ENCODE results near the gene ZNF277.
A peak's percentile ranks its signal among the peaks of the same experiment; 100 is the strongest.

ZNF277 gene, protein sequence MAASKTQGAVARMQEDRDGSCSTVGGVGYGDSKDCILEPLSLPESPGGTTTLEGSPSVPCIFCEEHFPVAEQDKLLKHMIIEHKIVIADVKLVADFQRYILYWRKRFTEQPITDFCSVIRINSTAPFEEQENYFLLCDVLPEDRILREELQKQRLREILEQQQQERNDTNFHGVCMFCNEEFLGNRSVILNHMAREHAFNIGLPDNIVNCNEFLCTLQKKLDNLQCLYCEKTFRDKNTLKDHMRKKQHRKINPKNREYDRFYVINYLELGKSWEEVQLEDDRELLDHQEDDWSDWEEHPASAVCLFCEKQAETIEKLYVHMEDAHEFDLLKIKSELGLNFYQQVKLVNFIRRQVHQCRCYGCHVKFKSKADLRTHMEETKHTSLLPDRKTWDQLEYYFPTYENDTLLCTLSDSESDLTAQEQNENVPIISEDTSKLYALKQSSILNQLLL

DNA sequence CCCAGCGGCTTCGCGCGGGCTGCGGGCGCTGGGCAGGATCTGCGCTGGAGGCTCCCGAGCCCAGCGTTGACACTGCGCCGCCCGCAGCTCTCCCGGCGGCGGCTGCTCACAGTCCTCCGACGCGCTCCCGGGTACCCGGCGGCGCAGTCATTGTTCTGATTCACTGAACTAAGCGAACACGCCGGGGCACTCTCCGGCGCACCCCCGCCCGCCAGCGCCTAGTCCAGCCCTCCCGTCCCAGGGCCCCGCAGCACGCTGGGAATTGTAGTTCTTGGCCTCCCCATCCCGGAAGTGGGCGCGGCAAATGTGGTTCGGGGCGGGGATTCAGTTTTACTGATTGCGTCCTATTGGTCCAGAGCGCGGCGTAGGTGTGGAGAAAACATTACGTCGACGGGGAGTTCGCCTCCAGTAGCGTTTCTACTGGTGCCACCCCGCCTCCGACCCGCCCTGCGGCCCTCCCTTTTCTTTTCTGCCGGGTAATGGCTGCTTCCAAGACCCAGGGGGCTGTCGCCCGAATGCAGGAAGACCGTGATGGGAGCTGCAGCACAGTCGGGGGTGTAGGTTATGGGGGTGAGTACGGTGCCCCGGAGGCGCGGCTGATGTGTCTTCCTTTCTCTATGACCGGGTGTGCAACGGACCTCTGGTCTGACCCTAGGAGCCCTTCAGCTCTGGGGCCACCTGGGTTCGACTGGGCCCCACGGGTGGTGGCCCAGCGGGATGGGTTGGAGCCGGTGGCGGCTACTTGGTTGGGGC, at the start of gene ZNF277, which contains the start of gene DOCK4:
Gene ZNF277, plus strand, starts transcription at position 458 of the 753 bp plus-strand sequence. Its CDS starts 22 bp downstream, at position 480.
Gene DOCK4, minus strand, starts transcription at position 162 of the 753 bp plus-strand sequence. CDS start 261 bp downstream, outside the sequence.
- peak; percentile 99 for DNase-seq

DNA sequence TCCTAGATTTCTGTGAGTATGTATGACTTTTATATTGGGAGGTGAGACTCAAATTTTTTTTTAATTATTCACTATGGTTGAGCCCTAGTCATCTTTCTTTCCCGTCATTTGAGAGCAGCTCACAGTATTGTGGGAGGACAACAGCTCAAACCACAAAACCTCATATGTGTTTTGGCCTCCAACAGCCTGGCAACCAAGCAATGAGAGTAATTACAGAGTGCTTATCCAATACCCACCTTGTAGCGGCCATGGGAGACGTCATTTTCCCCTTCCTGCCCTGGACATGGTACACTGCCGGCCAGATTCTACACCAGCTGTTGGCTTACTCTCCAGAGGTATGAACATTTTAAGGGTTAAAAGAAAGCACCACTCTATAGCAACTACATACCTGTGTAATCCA, 49.4 kb upstream of the ZNF277 start:
- no peak for DNase-seq

DNA sequence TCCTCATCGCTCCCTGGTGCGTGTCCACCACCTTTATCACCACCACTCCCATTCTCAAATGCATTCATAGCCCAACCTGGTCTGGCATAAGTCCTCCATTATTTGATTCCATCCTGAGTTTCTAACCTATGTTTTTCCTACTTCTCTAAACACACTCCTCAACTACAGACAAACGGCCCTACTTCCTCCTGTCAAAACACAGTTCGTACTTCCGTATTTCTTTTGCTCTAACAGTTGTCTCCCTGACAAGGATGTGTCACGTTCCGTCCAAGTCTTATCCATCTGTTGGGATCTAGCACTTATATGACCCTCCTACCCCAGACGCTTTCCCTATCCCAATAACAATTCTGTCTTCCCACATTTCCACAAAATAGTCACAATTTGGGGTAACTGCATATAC, 47.1 kb upstream of the ZNF277 start:
- DNase-seq = no peak

DNA sequence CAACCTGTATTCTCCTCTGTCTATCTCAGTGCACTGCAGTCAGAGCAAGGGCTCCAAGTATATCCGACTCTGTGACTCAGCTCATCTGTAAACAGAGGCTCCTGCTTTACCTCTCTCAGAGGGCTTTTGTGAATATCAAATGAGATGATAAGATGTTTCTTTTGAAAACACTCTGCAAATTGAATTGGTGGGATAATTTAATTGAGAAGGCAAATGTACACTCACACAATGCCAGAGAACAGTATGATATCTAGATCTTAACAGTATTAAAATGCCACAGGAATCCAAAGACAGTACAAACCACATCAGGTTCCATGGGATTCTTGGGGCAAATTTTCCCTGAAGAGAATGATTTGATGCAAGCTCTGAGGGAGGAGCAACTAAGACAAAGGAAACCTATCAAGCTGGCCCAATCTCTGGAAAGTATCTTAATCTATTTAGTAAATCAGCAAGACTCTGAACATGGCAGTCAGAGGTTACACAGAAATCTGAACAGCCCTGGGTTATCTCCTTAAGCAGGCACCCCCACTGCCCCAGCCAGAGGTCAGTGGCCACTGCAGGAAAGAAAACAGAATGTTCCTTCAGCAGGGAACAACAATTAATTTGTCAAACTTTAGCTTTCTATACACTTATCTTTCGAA, 46.2 kb upstream of the ZNF277 start:
- DNase-seq = no peak

DNA sequence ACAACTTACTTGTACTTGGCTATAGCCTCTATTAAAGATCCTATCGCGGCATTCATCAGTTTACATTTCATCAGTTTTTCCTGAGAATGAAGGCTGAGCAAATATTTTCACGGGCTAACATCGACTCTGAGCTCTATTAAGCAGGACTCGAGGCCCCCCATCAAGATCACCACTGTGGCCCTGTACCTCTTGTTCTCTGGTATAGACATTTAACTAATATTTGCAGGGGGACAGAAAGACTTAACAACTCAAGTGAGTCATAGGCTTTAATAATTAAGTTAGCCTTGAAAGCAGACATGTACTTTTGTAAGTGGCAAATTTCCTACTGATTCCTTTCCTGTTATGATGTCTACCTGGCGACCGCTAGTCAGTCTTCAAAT, 45.7 kb upstream of the ZNF277 start:
- DNase-seq = no peak

DNA sequence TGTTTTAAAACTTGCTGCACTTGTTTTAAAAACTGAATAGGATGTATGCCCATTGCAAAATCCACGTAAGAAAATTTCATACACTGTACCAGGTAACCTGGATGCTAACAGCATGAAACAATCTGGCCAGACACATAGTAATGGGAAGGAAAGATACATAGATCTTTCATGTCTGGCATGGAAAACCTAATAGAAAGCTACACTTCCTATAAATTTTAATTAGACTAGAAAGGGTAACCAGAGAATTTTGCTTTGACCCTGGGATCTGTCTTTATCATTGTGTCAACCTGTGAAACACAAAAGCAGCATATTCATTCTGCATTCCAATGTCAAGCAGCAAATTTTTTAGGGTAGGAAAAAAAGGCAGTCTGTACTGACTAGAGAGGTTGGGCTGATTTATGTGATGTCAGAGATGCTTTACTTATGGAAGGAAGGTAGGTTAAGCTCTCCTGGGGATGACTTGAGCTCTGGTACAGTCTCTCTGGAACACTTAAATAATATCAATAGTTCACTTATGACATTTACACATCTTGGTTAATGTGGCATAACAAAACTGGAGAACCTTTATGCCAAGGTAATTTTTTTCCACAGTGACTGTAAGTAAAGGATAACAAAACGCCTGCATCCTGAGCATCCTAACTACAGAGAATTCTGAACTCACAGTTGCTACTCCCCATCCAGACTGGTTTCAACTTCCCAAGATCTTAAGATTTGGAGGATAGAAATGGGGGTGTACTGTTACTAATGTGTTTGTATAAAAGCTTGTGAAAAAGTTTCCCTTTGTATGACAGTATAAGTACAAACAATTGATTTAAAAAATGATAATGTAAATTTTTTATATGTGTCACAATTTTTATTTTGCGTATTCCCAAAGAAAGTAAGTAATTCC, 45.0 kb upstream of the ZNF277 start:
- DNase-seq = no peak

DNA sequence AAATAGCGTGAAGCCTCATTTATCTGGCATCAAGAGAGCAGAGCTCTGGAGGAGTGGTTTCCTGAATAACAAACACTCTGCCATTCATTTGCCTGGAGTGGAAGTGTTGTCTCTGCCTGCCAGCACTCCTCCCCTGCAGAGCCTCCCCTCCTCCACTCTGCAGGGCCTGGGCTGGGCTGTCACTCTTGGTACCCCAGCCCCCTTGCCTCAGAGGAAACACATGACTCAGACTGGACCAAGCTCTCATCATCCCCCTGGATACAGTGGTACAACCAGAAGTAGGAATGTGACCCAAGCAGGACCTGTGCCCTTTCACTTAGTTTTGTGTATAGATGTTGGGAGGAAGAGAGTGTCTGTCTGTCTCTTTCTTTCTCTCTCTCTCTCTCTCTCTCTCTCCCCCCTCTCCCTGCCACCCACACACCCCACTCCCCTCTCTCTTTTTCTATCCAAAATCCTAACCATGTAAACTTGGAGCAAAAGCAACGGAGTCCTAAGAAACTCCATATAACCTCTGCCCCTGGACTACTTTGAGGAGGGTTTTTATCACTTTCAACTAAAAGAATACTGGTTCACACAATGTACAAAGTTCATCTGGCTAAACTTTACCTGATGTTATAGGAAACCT, 44.2 kb upstream of the ZNF277 start:
- DNase-seq = peak; percentile 47

DNA sequence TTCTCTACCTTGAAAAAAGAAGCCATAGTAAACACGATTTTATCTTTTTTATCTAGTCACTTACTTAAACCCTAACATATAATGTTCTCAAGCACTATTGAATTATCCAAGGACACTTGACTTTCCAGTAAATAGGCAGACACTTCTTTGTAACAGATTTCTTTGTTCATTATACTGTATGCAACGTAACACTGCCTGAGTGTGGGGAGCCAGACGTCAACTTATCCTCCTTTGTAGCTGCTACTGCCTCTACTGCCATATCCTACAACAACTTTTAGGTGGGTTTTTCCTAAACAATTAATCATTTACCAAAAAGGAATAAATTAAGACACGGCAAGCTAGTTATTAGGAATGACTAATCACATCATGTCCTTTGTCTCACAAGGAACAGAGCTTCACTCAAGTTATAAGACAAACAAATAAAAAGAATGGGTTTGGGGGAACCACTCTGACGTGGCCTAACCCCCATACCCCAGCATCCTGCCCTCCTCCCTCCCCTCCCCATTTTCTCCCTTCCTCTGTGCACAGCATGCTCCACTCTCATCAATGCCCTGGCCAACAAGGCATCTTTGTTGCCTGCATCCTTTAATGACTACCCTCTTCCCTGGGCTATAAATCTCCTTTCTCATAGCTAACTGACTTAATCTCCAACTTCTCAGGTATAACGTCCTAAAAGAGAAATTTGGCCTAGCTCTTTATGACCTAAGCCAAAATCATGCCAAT, 43.5 kb upstream of the ZNF277 start:
- DNase-seq = no peak

DNA sequence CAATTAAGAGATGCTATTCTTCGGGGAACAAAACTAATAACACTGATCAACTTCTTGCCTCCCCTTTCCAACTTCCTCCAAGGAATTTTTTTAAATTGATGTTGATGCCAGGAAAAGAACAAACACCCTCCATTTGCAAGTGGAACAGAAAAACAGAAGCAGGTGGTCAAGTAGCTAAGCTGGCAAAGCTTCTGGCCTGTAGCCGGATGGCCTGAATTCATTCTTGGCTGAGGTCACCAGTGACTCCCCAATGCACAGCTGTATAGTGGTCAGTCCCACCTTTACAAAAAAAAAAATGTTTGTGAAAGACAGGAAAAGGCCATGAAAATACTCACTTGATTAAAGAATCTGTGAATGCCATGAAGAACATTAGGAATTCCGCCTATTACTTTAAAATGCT, 39.3 kb upstream of the ZNF277 start:
- no peak for DNase-seq

DNA sequence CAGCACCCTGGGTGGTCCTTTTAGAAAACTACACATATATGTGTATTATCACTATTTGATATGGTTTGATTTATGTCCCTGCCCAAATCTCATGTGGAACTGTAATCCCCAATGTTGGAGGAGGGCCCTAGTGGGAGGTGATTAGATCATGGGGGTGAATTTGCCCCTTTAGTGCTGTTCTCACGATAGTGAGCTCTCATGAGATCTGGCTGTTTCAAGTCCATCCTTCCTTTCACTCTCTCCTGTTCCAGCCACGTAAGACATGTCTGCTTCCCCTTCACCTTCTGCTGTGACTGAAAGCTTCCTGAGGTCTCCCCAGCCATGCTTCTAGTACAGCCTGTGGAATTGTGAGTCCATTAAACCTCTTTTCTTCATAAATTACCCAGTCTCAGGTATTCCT, 37.6 kb upstream of the ZNF277 start:
- DNase-seq = no peak

DNA sequence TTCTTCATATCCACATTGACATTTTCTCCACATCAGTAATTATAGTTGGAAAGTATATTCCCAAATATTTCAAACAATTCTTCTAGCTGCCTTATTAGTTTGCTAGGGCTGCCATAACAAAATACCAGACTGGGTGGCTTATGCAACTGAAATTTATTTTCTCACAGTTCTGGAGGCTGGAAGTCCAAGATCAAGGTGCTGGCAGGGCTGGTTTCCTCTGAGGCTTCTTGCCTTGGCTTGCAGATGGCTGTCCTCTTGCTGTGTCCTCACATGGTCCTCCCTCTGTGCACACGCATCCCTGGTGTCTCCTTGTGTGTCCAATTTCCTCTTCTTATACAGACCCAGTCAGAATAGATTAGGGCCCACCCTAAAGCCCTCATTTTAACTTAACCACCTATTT, 34.8 kb upstream of the ZNF277 start:
- no peak for DNase-seq

DNA sequence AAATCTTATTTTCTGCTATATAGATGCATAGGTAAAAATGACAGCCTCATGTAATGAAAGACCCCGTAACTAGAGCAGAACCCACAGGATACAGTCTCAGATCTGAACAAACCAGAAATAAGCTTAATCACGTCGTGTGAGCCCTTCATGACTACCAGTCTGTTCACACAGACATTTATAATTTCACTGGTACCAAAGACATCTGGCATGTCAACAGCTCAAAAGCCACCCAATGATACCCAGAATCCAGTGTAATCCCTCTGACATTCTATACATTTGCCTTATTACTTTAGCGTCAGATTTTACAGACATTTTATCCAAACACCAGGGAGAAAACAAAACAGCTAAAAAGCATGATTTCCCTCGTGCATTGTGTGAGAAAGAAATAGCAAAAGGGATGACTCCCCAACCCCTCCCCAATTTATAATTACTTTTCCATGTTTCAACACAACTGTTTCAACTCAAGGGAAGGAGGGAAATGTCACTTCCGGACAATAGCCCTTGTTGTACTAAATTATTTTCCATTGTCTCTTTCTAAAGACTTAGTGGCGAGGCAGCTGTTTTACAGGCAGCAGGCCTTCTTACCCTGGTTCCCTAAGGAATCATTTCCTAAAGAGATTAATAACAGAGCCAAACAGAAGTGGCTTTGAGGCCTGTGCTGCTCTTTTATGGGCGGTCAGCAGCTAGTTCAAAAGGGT, 33.5 kb upstream of the ZNF277 start:
- DNase-seq = no peak

DNA sequence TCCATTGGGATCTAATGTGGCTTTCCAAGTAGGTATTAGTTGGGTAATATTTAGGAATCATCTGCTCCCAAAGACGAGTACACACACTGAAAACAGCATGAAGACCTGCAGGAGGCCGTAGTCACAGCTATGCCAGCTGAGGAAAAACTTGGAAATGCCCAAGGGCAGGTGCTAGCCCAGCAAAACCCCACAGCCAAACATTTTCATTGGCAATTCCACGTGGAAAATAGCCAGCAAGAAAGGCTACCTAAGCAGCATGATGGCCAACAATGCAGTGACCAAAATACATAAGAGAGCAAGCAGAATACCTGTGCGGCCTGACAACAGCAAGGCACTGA, 33.0 kb upstream of the ZNF277 start:
- no peak for DNase-seq

DNA sequence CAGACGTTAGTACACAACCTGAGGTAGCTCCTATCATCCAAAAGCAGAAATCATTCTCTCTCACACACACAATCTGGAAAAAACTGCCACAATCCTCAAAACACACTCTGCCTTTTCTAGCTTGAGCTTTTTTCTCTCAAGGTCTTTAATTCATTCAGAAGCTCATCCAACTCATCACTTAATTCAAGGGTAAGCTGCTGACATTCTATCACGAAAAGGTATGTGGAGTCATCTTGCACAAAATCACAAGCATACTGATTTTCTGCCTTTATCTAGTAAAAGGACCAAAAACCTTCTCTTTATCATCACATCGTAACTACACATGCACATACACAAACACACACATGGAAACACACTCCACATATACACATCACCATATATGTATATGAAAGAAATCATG, 32.3 kb upstream of the ZNF277 start:
- no peak for DNase-seq

DNA sequence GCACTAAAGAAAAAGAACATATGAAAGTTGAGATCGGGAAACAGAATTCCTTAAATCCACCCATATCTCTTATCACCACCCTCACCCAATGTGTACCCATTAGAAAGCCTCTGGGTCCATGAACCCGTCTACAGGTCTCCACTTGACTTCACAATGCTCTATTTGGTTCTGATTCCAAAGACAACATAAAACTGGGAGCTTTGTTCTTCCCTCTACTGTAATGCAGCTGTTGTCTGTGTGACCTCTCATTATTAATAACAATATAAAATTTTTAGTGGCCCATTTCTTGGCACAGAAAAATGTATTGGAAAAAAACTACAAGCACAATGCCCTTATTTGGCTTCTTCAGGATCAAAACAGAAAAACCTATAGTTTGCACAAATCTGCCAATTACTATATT, 30.3 kb upstream of the ZNF277 start:
- DNase-seq = no peak

DNA sequence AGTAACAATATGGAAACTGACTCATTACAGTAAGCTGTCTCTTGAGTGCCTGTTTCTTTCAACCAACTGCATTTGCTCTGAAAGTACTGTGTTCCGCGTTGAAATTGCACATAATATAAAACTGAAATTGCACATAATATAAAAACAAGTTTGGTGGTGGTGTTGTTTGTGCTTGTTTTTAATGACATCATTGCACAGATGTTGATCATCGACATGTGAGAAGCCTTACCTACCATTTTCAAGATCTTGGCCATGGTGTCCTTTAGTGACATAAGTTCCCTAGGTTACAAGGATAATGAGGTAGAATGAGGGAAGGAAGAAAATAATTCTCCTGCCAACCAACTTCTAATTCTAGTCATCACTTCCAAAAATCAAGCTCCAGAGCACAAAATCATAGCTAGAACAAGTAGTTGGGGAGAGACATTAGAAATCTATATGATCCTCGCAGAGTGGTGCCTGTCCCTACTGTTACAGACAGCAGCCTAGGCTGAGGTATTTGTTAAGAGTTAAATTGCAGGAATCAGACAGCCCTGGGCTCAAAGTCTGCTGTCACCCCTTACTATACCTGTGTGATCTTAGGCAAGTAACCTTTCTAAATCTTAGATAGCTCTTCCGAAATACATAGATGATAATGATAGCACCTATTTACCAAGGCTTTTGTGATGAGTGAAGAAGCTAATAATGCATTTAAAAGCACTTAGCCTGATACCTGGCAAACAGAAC, 29.6 kb upstream of the ZNF277 start:
- no peak for DNase-seq

DNA sequence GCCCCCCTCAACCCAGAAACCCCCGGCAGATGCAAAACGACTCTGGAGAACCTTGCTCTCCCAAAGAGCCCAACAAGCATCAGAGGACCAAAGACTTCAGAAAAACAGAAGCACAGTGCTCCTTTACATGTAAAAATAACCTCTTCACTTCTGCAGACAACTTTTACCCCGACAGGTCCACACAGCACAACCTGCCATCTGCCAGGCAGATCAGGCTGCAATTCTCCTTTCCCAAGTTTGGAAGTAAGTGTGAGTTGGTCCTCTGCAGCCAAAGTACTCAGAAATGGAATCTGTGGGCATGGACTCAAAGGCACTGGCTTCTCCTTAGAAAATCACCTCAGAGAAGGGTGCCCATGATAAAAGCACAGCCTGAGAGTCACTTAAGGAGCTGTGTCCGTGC, 26.3 kb upstream of the ZNF277 start:
- no peak for DNase-seq

DNA sequence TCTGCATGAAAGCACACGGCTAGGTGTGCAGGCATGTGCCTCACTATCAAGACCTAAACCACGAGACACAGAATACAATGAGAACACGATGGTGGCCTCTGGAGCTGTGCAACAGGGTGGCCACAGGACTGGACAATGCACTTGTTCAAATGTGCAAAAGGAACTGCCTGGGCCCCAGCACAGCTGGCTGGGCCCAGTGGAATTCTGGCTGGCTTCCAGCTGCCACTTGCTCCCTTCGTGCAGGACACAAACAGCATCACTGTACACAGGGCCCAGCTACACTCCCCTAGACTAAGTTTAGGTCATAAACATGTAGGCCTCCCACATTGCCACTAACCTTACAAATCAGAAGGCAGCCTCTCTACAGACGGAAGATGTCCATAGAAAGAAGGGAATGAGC, 23.7 kb upstream of the ZNF277 start:
- DNase-seq = no peak

DNA sequence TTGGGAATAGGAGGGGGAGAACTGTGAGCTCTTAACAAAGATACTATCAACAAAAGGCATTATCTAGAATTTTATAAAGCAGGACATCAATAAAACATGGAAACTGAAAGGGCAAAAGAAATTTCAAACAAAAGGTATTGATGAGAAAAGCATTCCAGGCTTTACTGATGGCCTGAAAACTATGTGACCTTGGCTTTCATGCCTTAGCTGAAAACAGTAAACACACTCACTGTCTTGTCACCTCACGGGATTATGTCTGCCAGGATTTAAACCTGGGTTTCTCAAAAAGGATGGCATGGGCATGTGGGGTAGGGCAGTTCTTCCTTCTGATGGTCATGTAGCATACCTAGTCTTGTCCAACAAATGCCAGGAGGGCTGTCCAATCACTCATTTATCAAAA, 23.2 kb upstream of the ZNF277 start:
- no peak for DNase-seq

DNA sequence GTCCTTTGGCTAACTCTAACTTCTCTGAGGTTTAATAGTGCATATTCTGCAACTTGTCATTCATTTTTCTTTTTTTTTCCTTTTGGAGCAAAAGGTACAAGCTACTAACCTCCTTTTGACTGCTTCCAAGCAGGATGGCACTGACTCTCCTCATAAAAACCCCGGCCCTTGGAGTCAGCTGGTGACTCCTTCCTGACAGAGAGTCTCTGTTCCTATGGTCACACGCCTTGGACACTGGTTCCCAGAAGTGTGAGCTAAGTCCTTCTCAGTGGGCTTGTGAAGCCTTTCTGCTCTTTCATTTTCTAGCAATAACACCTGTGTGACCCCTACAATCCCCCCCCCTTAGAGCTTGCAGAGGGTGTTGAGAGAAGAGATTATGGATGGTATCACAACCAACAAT, 22.0 kb upstream of the ZNF277 start:
- no peak for DNase-seq

All from NCI-H1105 (cell line).